Muscle layer of colon (tissue), 2 donors: Measurements from ENCODE around the gene MAP3K12.

ENCODE experiments used
- H3K27ac ChIP-seq: one replicate; pipeline ENCODE4 v1.7.0; 2013; ENCODE audit warnings: low read depth, mild to moderate bottlenecking, low read length, moderate library complexity
- H3K27me3 ChIP-seq, 2 donors: one replicate each; pipeline ENCODE4 v1.7.0; 2013; ENCODE audit warnings: low read length in 2 of 2, mild to moderate bottlenecking in 2 of 2; ENCODE audit not compliant: insufficient read depth in 2 of 2, control insufficient read depth in 1 of 2
- H3K36me3 ChIP-seq: one replicate; pipeline ENCODE4 v1.7.0; 2013; ENCODE audit warnings: mild to moderate bottlenecking, low read length; ENCODE audit not compliant: insufficient read depth
- H3K4me1 ChIP-seq: one replicate; pipeline ENCODE4 v1.7.0; 2013; ENCODE audit warnings: mild to moderate bottlenecking, low read length; ENCODE audit not compliant: insufficient read depth
- H3K4me3 ChIP-seq, 2 donors: one replicate each; pipeline ENCODE4 v1.7.0; 2013; ENCODE audit warnings: low read length in 2 of 2, low read depth in 1 of 2, mild to moderate bottlenecking in 1 of 2, moderate library complexity in 1 of 2
- H3K9ac ChIP-seq: one replicate; pipeline ENCODE4 v1.7.0; 2013; ENCODE audit warnings: low read length
- H3K9me3 ChIP-seq: one replicate; pipeline ENCODE4 v1.7.0; 2013; ENCODE audit warnings: mild to moderate bottlenecking, low read length
- donor health status: abdominal sarcoma.
- donor health status: Adenocarcinoma of cecum.

MAP3K12 gene

DNA sequence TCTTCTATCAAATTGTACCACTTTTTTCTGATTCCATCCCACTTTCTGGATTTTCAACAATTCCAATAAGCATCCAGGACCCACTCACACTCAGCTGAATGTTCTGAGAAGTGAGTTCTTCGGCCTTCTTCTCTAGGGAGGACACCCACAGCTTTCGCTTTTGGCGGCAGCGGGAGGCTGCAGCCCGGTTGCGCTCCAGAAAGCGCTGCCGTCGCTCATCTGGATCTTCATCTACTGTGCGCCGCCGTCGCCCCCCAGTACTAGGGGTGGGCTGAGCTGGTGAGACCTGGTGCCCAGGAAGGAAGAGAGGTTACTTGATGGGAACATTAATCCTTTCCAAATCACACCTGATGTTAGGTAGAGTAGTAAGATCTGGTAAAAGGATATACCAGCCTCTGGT is 25.2 kb upstream of the MAP3K12 start:
- peaks cover 58% of the 10 kb centered on the region for H3K36me3 ChIP-seq

GRCh38 chr12:53523131-53523530 is 23.9 kb upstream of the MAP3K12 start:
- H3K9me3 ChIP-seq = no peaks in the 10 kb centered on the region
- H3K4me3 ChIP-seq = no peak overlapping the region
- H3K27ac ChIP-seq = no peak overlapping the region
- no peaks in the 10 kb centered on the region for H3K27me3 ChIP-seq
- peaks cover 68% of the 10 kb centered on the region for H3K36me3 ChIP-seq
- no peak overlapping the region for H3K9ac ChIP-seq
- H3K4me1 ChIP-seq = no peaks in the 10 kb centered on the region

More for the DNA sequence above, 25.2 kb upstream of the MAP3K12 start:
- no peaks in the 10 kb centered on the region for H3K9me3 ChIP-seq
- no peak overlapping the region for H3K9ac ChIP-seq
- H3K27me3 ChIP-seq = no peaks in the 10 kb centered on the region
- H3K4me3 ChIP-seq = no peak overlapping the region
- H3K27ac ChIP-seq = no peak overlapping the region
- H3K4me1 ChIP-seq = no peaks in the 10 kb centered on the region

DNA sequence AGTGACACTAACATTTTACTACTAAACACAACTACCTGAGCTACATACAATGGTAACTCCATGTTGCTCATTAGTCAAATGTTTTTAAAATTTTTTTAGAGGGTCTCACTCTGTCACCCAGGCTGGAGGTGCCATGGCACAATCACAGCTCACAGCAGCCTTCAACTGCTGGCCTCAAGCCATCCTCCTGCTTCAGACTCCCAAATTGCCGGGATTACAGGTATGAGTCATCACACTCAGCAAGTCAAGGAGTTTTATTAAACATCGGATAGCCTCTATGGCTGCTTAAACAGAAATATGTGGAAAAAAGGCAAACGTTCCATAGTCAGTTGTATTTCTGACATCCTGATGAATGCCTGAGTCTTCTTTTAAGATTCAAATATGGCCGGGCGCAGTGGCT is 19.1 kb upstream of the MAP3K12 start:
- Histone ChIP-seq H3K27me3 (no peaks in the 10 kb centered on the region), H3K9ac (no peak overlapping the region), H3K36me3 (peaks cover 86% of the 10 kb centered on the region), H3K4me3 (no peak overlapping the region), H3K4me1 (no peaks in the 10 kb centered on the region), H3K9me3 (no peaks in the 10 kb centered on the region), H3K27ac (no peak overlapping the region)

GRCh38 chr12:53516758-53517455 is 17.6 kb upstream of the MAP3K12 start:
- H3K9me3 ChIP-seq = no peaks in the 10 kb centered on the region
- peaks cover 86% of the 10 kb centered on the region for H3K36me3 ChIP-seq
- H3K27ac ChIP-seq = no peak overlapping the region
- no peaks in the 10 kb centered on the region for H3K27me3 ChIP-seq
- H3K9ac ChIP-seq = no peak overlapping the region
- no peaks in the 10 kb centered on the region for H3K4me1 ChIP-seq
- H3K4me3 ChIP-seq = no peak overlapping the region

GRCh38 chr12:53515291-53515680 is 16.0 kb upstream of the MAP3K12 start:
- Histone ChIP-seq H3K9me3 (no peaks in the 10 kb centered on the region), H3K9ac (no peak overlapping the region), H3K4me1 (no peaks in the 10 kb centered on the region), H3K4me3 (no peak overlapping the region), H3K36me3 (peaks cover 86% of the 10 kb centered on the region), H3K27ac (no peak overlapping the region), H3K27me3 (no peaks in the 10 kb centered on the region)

- H3K9me3 ChIP-seq = no peaks in the 10 kb centered on the region
These were observed 15.5 kb upstream of the MAP3K12 start for GRCh38 chr12:53514628-53515290.

GRCh38 chr12:53513712-53514410 is 14.6 kb upstream of the MAP3K12 start:
- no peak overlapping the region for H3K27ac ChIP-seq
- H3K9me3 ChIP-seq = no peaks in the 10 kb centered on the region
- peaks cover 77% of the 10 kb centered on the region for H3K36me3 ChIP-seq
- H3K4me1 ChIP-seq = peaks cover under 1% of the 10 kb centered on the region
- H3K4me3 ChIP-seq = no peak overlapping the region
- H3K9ac ChIP-seq = no peak overlapping the region
- H3K27me3 ChIP-seq = no peaks in the 10 kb centered on the region

More at GRCh38 chr12:53514628-53515290, 15.5 kb upstream of the MAP3K12 start:
- H3K27me3 ChIP-seq = no peaks in the 10 kb centered on the region
- H3K9ac ChIP-seq = no peak overlapping the region
- H3K4me1 ChIP-seq = no peaks in the 10 kb centered on the region
- H3K4me3 ChIP-seq = no peak overlapping the region
- H3K36me3 ChIP-seq = peaks cover 83% of the 10 kb centered on the region
- no peak overlapping the region for H3K27ac ChIP-seq

GRCh38 chr12:53510181-53510812 is 11.0 kb upstream of the MAP3K12 start:
- no peak overlapping the region for H3K27ac ChIP-seq
- H3K4me3 ChIP-seq = no peak overlapping the region
- no peaks in the 10 kb centered on the region for H3K27me3 ChIP-seq
- H3K36me3 ChIP-seq = peaks cover 67% of the 10 kb centered on the region
- no peaks in the 10 kb centered on the region for H3K9me3 ChIP-seq
- peaks cover 7% of the 10 kb centered on the region for H3K4me1 ChIP-seq
- no peak overlapping the region for H3K9ac ChIP-seq

GRCh38 chr12:53508534-53509170 is 9.4 kb upstream of the MAP3K12 start:
- Histone ChIP-seq H3K27me3 (no peaks in the 10 kb centered on the region), H3K36me3 (peaks cover 56% of the 10 kb centered on the region), H3K9ac (no peak overlapping the region), H3K4me3 (no peak overlapping the region), H3K4me1 (peaks cover 7% of the 10 kb centered on the region), H3K27ac (no peak overlapping the region), H3K9me3 (no peaks in the 10 kb centered on the region)

DNA sequence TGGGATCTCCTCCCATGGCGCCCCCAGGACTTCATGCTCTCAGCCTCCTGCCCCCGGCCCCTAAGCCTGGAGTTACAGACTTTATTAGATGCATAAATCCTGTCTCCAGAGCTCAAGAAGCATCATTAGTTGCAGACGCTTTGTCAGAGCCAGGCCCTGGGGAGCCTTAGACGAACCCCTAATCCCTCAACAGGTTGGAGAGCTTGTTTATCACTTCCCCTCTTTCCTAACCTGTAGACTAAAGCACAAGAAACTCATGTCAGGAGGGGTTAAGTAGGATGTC is 8.3 kb upstream of the MAP3K12 start:
- Histone ChIP-seq H3K9ac (no peak overlapping the region), H3K4me3 (no peak overlapping the region), H3K9me3 (no peaks in the 10 kb centered on the region), H3K27ac (no peak overlapping the region), H3K27me3 (no peaks in the 10 kb centered on the region), H3K4me1 (peaks cover 8% of the 10 kb centered on the region), H3K36me3 (peaks cover 45% of the 10 kb centered on the region)
